Heart right ventricle (tissue), 16 donors: Measurements from ENCODE around the gene SH3BP4. TPM values are rescaled to one million over a fixed set of nuclear protein-coding genes. Genes with fewer than 3 reads are reported as not detected.

Experiments
- ATAC-seq, 8 donors: fragments of 200-7000 bp; cut with Tn5 transposase; one replicate each; pipeline ENCODE4 v1.9.1; 2020; ENCODE audit warnings: mild to moderate bottlenecking in 8 of 8, moderate library complexity in 8 of 8, moderate number of reproducible peaks in 1 of 8
- DNase-seq, 2 donors: peaks; one replicate each; pipeline ENCODE4 v3.0.0-alpha.2; 2020
- H3K27ac ChIP-seq, 10 donors: fragments of 200-600 bp; sonication (generic) in 2 of 10; one replicate each; pipeline versions ENCODE4 v1.5.0 to v1.8.0; 2020 to 2022; ENCODE audit warnings: mild to moderate bottlenecking in 3 of 10
- H3K27me3 ChIP-seq, 7 donors: fragments of 200-600 bp; one replicate each; pipeline ENCODE4 v1.8.0; 2021 to 2022; ENCODE audit warnings: mild to moderate bottlenecking in 2 of 7
- H3K36me3 ChIP-seq, 9 donors: fragments of 200-600 bp; sonication (generic) in 1 of 9; one replicate each; pipeline versions ENCODE4 v1.5.0 to v1.8.0; 2020 to 2022; ENCODE audit warnings: mild to moderate bottlenecking in 2 of 9
- H3K4me1 ChIP-seq, 9 donors: fragments of 200-600 bp; sonication (generic) in 1 of 9; one replicate each; pipeline versions ENCODE4 v1.5.0 to v1.8.0; 2020 to 2022; ENCODE audit warnings: mild to moderate bottlenecking in 4 of 9
- H3K4me3 ChIP-seq, 10 donors: fragments of 200-600 bp; sonication (generic) in 2 of 10; one replicate each; pipeline versions ENCODE4 v1.5.0 to v1.8.0; 2020 to 2022; ENCODE audit warnings: mild to moderate bottlenecking in 7 of 10, moderate library complexity in 2 of 10
- H3K9me3 ChIP-seq, 11 donors: fragments of 200-600 bp in 10 of 11; sonication (generic) in 2 of 11; one replicate each; pipeline versions ENCODE4 v1.5.0 to v1.8.0; 2013 to 2022; ENCODE audit warnings: mild to moderate bottlenecking in 2 of 11, control low read depth in 1 of 11, moderate library complexity in 1 of 11
- CTCF ChIP-seq, 9 donors: fragments of 200-600 bp; sonication (generic) in 2 of 9; IDR thresholded peaks; one replicate each; pipeline versions ENCODE4 v1.5.0 to v1.8.0; 2021 to 2022; ENCODE audit warnings: antibody characterized with exemption in 9 of 9, mild to moderate bottlenecking in 5 of 9, moderate library complexity in 1 of 9
- WGBS, 2 donors: extraction: QIAGEN DNeasy Blood & Tissue Kit; methylation state at CpG; one replicate each; pipeline ENCODE4 v1.1.7; 2013; ENCODE audit warnings: inconsistent platforms in 1 of 2; 5-methylcytosine and 5-hydroxymethylcytosine counted together
- intact Hi-C, 10 donors: fragments of 100-400 bp; cut with DNase I; formaldehyde crosslinking; loops; one replicate each; pipeline versions ENCODE4 v1.11.1 to v1.14.2; 2022
- polyA plus RNA-seq, 2 donors: library from polyadenylated mRNA; stranded (reverse); fragments of 200-250 nt; gene quantifications; one replicate each; pipeline ENCODE4 v1.2.3, GENCODE V29; 2013
- total RNA-seq, 10 donors: library from RNA; stranded (reverse); fragmentation: NEBNext Ultra II Directional in 3 of 10; extraction: Animal tissue kit (Norgen Biotek cat#: 25700) in 3 of 10; gene quantifications; one replicate each; pipeline versions ENCODE4 v1.2.1 to v1.2.4, GENCODE V29; 2021 to 2023
- donor health status: Arrhythmogenic right ventricular cardiomyopathy.
- donor health status: ischemic (EF 13 %, LVEDD 7.1; RV severe dilation, severe dysfunction).
- donor health status: healthy with polysubstance abuse.
- donor health status: DM: no; HTN: yes; CAD: no.
- donor health status: DM: no; HTN: no; CAD: no.
- donor health status: ischemic (EF 25% LVEDD 6.9; RV normal size, moderate dysfunction).
- donor health status: ischemic (EF 25% LVEDD 5.7; RV mildly dilated, moderate dysfunction).
- donor health status: healthy.
- donor health status: DM: yes; HTN: yes; CAD: no.
- donor health status: Ischemic cardiomyopathy.
- donor health status: ischemic (EF 35%, LVEDD 5.7; RV mildly dilated, moderate dysfunction).
- donor health status: nonischemic (EF 11% LVEDD 7.7; RV severe dilation, severe dysfunction).
- donor health status: DM: yes; HTN: yes; CAD: no.
- donor health status: PGD.
- donor health status: ischemic (EF 29% LVEDD 5.4; RV normal size, mild dysfunction).
- donor health status: nonischemic (EF 23%, LVEDD 6.1; RV moderate dilation, normal function).

SH3BP4 gene
- total and polyA plus RNA-seq, 12 donors: 6.3 to 15.3 (median 10.8) TPM

- Histone ChIP-seq H3K36me3 (no peaks in the 10 kb centered on the region), H3K27ac (no peak overlapping the region), H3K27me3 (peaks cover 0 to 11% (median 0%) of the 10 kb centered on the region in 7 donors), H3K9me3 (peaks cover 0 to 11% (median 3%) of the 10 kb centered on the region in 11 donors), H3K4me3 (no peak overlapping the region), H3K4me1 (no peaks in the 10 kb centered on the region)
- intact Hi-C loops: no loop called here
- 91% methylated on average over 7 of the region's 7 CpGs for WGBS, 2 donors
- no peak for TF ChIP-seq CTCF (IDR thresholded peaks at IDR 0.05)
- no peak for ATAC-seq
- no peak for DNase-seq
Observed at GRCh38 chr2:234940527-234940926, 11.3 kb upstream of the SH3BP4 start.

GRCh38 chr2:234945339-234945873 is 6.4 kb upstream of the SH3BP4 start:
- intact Hi-C loops: no loop called here
- WGBS, 2 donors: 86 to 92% methylated on average over 14 of the region's 14 CpGs
- Histone ChIP-seq H3K9me3 (peaks cover 0 to 11% (median 3%) of the 10 kb centered on the region in 11 donors), H3K4me3 (no peak overlapping the region), H3K4me1 (no peaks in the 10 kb centered on the region), H3K36me3 (no peaks in the 10 kb centered on the region), H3K27ac (no peak overlapping the region), H3K27me3 (peaks cover 0 to 11% (median 0%) of the 10 kb centered on the region in 7 donors)
- TF ChIP-seq CTCF (IDR thresholded peaks at IDR 0.05): no peak
- ATAC-seq (no peak), DNase-seq (no peak)

GRCh38 chr2:234947556-234947955 is 4.3 kb upstream of the SH3BP4 start:
- WGBS, 2 donors: 95 to 98% methylated on average over 3 of the region's 3 CpGs
- H3K36me3 ChIP-seq: no peaks in the 10 kb centered on the region

GRCh38 chr2:234949762-234950434 is 1.9 kb upstream of the SH3BP4 start:
- WGBS, 2 donors: 93% methylated on average over 6 of the region's 6 CpGs
- no peaks in the 10 kb centered on the region for H3K36me3 ChIP-seq
- no peak overlapping the region for H3K27ac ChIP-seq
- DNase-seq: no peak
- H3K27me3 ChIP-seq: peaks cover 0 to 42% (median 0%) of the 10 kb centered on the region in 7 donors
- no peak for TF ChIP-seq CTCF (IDR thresholded peaks at IDR 0.05)
- no peaks in the 10 kb centered on the region for H3K9me3 ChIP-seq
- intact Hi-C loops: loop anchor here in 6 of 10 donors (5.0 to 10.0 kb wide), 6 partner anchors 68 to 105 kb away; no protein-coding TSS in a partner anchor
- peaks cover 3 to 26% (median 21%) of the 10 kb centered on the region in 9 donors for H3K4me1 ChIP-seq
- no peak overlapping the region for H3K4me3 ChIP-seq
- no peak for ATAC-seq

More at GRCh38 chr2:234947556-234947955, 4.3 kb upstream of the SH3BP4 start:
- H3K4me1 ChIP-seq: peaks cover 0 to 9% (median 4%) of the 10 kb centered on the region in 9 donors
- H3K9me3 ChIP-seq: peaks cover 0 to 11% (median 3%) of the 10 kb centered on the region in 11 donors
- intact Hi-C loops: no loop called here
- no peak for DNase-seq
- peaks cover 0 to 27% (median 0%) of the 10 kb centered on the region in 7 donors for H3K27me3 ChIP-seq
- TF ChIP-seq CTCF (IDR thresholded peaks at IDR 0.05): no peak
- no peak overlapping the region for H3K4me3 ChIP-seq
- H3K27ac ChIP-seq: no peak overlapping the region
- ATAC-seq: no peak
